SK-N-DZ (cell line): ENCODE measurements around the gene SSBP1. TPM values are rescaled to one million over a fixed set of nuclear protein-coding genes. Genes with fewer than 3 reads are reported as not detected.
"Not testable (repeated sequence)": the region's sequence is repeated elsewhere in the genome, so short reads cannot be mapped to it uniquely, and the experiment has no call there.

Experiments
- DNase-seq: peaks from one replicate; pipeline ENCODE4 v3.0.0-alpha.2; 2015; ENCODE audit warnings: low spot score
- polyA plus RNA-seq, 2 experiments: library from polyadenylated mRNA; depleted of rRNA; stranded (reverse); fragments of >200 nt; gene quantifications; 2 replicates each; pipeline ENCODE4 v1.2.3, GENCODE V29; 2014

SSBP1 gene
- polyA plus RNA-seq (2014; cell fraction: cytosol; rRNA removed): 337 and 389 TPM in 2 replicates
- 269 and 271 TPM in 2 replicates for polyA plus RNA-seq (2014; cell fraction: nucleus; rRNA removed)

- DNase-seq: peak; percentile 97
These were observed at the start of gene SSBP1 for GRCh38 chr7:141737836-141738591. Gene SSBP1, plus strand, starts transcription at chr7:141738358. Its CDS starts 809 bp downstream, at chr7:141739167.

DNA sequence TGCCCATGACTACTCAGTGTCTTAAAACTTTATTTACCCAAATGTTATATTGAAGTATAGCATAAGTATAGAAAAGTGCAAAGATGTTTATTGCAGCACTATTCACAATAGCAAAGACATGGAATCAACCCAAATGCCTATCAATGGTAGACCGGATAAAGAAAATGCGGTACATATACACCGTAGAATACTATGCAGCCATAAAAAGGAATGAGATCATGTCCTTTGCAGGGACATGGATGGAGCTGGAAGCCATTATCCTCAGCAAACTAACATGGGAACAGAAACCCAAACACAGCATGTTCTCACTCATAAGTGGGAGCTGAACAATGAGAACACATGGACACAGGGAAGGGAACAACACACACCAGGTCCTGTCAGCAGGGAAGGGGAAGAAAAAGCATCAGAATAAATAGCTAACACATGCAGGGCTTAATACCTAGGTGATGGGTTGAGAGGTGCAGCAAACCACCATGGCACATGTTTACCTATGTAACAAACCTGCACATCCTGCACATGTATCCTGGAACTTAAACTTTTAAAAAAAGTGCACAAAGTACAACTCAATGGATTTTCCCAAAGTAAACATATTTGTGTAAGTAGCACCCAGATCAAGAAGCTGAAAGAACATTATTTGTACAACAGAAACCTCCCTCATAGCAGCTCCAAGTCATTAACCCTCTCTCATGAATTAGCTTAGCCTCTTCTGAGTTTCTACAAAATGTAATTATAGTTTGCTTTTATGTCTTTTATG, 48.9 kb upstream of the SSBP1 start:
- not testable (repeated sequence) for DNase-seq

DNA sequence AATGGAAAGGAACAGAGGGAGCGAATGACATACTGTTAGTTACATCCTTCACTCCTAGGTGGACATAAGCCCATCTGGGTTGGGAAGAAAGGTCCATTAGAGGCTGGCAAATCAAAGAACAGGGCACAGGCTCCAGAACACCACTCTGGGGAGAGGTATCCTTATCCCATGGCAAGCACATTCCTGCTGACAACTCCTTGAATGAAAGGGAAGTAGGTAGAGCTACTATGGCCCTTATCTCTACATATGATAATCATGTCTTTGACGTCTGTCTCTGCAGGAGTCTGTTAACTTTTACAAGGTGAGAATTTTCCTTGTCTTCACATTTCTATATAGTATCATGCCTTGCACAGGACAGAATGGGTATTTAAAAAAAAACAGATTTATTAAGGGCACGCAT, 46.6 kb upstream of the SSBP1 start:
- no peak for DNase-seq

GRCh38 chr7:141691961-141692360, 46.2 kb upstream of the SSBP1 start:
- DNase-seq: no peak

DNA sequence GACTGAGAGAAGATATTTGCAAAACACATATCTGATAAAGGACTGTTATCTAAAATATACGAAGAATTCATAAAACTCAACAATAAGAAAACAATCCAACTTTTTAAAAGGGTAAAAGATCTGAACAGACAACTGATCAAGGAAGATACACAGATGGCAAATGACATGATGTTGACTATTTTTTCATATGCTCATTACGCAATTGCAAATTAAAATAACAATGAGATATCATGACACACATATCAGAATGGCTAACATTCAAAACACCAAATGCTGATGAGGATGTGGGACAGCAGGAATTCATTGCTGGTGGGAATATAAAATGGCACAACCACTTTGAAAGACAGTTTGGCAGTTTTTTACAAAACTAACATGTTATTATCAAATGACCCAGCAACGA, 45.1 kb upstream of the SSBP1 start:
- no peak for DNase-seq

- no peak for DNase-seq
These were observed 42.3 kb upstream of the SSBP1 start for GRCh38 chr7:141695803-141696289.

DNA sequence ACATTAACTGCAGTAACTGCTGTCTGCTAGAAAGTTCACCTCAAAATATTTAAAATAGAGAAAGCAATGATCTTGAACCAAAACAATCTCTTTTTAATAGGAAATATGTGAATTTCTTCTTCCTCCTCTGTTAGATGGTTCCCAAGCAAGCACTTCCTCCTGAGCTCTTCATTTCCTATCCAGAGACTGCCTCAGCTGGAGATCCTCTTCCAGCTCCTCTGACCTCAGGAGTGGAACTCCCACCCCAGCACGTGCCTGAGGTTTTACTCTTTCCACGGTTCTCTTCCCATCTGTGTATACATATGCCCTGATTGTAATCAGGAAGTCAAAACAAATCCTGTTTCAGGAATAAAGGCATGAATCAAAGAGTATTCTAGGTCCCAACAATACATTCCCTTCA, 41.8 kb upstream of the SSBP1 start:
- DNase-seq: no peak

- DNase-seq: no peak
These were observed 40.8 kb upstream of the SSBP1 start for GRCh38 chr7:141697211-141697871.

DNA sequence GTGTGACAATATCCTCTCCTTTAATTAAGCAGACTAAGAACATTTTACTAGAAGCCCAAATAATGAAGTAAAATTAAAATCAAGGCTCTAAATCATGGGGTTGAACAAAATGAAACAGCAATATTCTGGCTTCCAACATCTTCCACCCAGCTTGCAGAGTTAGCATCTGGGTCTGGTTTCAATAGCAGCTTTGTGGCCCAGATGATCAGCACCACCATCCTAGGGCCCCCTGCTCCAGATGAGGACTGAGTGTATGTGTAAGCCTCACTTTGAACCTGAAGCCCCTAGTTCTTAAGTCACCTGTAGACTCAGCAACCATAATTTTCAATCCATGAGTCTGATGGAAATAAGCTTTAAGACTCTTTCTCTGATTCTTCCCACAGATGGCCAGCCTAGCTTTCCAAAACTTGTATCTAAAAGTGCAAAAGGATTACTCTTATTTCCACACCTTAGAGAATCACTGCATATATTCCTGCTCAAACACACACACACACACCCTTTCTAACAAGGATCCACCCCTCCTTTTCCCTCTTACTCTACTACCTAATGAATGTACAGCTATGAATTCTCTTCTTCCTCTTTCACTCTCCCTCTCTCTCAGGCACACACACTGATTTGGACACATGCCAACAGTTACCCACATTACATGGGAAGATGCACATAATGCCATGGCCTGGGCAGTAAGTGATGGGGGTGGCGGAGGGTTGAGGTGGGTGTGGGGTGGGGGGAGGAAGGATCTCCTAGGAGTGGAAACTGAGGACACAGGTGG, 39.7 kb upstream of the SSBP1 start:
- no peak for DNase-seq

DNA sequence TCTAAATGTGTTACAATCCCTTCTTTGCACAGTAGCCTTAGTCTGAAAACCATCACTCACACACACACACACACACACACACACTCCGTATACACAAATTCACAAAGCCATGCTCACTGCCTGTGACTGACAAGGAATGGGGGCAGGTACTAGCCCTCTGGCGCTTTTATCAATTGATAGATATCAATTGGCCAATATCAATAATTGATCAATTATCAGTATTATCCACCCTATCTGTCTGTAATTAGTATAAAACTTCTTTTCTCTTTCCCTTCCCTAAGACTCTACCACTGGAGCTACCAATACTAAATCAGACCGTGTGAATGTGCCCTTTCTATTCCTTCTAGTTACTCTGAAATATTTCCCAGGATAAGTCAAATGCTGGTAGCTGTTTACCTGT, 38.3 kb upstream of the SSBP1 start:
- DNase-seq: no peak

DNA sequence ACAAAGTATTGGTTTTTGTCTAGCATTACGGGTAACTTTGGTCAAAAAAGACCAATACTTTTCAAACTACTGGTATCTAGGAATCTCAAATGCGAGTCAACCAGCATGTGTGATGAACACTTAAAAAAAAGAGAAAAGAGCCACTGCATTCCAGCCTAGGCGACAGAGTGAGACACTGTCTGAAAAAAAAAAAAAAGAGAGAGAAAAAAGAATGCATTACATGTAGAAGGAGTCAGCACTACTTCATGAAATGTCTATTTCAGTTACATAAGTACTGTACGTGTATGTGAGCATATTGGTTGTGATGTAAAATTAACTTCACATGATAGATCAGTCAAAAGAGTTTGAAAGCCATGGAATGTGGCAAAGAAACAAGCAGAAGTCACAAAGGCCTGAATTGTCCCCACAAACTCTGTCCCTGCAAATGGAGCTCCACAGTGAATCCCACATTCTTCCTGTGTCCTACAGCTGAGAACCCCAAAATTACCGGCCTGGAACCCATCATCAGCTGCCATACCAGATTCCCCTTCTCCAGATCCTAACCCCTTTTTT, 37.8 kb upstream of the SSBP1 start:
- no peak for DNase-seq

DNA sequence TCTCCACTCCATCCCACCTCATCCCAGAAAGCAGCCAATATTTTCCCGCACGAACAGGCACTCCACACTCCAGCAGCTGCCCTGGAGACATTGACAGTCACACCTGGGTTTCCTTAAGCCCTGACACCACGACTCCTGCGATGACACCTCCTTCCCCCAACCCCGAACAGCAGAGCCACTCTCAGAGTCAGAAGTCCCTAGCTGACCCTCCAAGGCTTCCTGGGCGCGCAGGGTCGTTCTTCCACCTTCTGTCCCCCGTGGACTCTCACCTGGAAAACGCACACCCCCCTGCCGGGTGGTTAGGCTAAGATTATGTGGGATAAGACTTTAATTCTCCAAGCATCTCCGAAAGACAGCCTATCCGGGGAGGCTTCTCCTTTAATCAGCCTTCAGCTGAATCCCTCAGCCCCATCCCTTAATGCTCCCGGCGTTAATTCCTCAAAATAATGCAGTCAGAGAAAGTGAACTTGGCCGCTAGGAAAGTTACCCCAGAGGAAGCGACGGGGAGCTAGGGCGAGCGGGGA, 37.2 kb upstream of the SSBP1 start:
- DNase-seq: peak; percentile 42

DNA sequence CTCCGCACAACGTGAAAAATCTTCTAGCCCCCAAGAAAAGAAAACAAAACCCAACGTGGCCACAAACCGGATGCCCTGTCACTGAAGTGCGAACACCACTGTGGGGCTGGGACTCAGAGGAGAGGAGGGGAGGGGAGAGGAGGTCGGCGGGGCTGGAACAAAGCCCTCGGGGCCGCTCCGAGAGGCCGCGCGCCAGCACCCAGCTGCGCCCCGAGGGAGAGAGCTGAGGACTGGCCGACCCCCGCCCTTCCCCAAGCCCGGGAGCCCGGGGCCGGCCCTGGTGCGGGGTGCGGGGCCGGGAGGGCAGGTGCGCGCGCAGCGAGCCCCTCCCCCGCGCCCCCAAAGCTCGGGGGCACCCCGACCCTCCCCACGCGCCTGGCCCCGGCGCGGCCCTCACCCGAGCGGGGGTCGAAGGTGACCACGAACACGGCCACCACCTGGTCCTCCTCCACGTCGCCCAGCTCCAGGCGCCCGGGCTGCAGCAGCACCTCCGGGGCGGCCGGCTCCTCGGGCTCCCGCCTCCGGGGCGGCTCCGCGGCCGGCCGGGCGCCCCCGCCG, 36.6 kb upstream of the SSBP1 start:
- DNase-seq: peak; percentile 44

DNA sequence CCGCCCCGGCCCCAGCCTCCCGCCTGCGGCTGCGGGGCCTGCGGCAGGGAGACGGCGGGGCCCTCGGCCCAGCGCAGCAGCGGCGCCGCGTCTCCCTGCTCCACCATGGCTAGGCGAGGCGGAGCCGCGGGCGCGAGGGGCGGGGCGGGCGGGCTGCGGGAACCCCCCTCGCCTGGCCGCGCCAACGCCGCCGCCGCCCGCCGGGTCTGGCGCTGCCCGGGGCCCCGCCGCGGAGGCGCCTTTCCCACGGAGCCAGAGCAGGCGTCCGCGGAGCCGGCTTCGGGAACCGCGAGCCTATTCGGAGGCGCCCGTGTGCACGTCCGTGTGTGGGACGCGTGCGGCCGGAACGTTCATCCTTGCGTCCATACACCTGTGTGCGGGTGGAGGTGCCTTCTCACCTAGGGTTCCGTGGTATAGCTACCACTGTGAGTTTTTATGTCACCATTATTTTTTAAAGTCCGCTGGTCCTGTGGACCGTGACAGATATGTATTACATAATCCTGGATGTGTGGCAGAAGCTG, 36.1 kb upstream of the SSBP1 start, which contains the start of gene DENND11:
TSS of gene DENND11 (minus strand) at position 120 of the 521 bp plus-strand sequence. CDS start at position 107, 13 bp downstream.
- peak; percentile 22 for DNase-seq

DNA sequence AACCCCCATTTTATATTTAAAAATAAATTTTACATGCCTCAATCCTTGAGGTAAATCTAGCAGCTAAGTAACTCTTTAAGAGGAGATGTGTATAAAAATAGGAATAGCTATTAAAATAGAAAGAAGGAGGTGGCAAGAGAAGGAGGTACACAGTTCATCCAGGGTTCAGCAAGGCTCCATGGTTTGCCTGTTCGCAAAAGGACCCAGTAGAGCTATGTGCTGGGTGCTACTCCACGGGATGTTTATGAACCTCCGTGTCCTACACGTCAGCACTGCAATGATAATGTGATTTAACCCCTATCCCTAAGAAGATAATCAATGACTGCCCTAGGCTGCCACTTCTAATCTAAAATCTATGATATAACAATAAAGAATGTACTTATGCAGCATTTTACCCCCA, 35.3 kb upstream of the SSBP1 start:
- no peak for DNase-seq

- no peak for DNase-seq
These were observed 34.0 kb upstream of the SSBP1 start for GRCh38 chr7:141704112-141704511.

- DNase-seq: no peak
These were observed 33.4 kb upstream of the SSBP1 start for GRCh38 chr7:141704741-141705140.

- DNase-seq: no peak
These were observed 31.7 kb upstream of the SSBP1 start for GRCh38 chr7:141706239-141707064.

- DNase-seq: no peak
These were observed 29.8 kb upstream of the SSBP1 start, which contains the start of gene WEE2 for GRCh38 chr7:141708351-141708750. Gene WEE2, plus strand, starts transcription at chr7:141708353. Its CDS starts 406 bp downstream, at chr7:141708759.
